Raji (cell line): ENCODE data around the gene IL26.

Source experiments
- POLR2A ChIP-seq: IDR thresholded peaks from 2 replicates; pipeline ENCODE4 v1.6.1; 2011; ENCODE audit warnings: low read depth, low read length, control low read depth; ENCODE audit not compliant: insufficient read depth

IL26 gene, protein sequence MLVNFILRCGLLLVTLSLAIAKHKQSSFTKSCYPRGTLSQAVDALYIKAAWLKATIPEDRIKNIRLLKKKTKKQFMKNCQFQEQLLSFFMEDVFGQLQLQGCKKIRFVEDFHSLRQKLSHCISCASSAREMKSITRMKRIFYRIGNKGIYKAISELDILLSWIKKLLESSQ

DNA sequence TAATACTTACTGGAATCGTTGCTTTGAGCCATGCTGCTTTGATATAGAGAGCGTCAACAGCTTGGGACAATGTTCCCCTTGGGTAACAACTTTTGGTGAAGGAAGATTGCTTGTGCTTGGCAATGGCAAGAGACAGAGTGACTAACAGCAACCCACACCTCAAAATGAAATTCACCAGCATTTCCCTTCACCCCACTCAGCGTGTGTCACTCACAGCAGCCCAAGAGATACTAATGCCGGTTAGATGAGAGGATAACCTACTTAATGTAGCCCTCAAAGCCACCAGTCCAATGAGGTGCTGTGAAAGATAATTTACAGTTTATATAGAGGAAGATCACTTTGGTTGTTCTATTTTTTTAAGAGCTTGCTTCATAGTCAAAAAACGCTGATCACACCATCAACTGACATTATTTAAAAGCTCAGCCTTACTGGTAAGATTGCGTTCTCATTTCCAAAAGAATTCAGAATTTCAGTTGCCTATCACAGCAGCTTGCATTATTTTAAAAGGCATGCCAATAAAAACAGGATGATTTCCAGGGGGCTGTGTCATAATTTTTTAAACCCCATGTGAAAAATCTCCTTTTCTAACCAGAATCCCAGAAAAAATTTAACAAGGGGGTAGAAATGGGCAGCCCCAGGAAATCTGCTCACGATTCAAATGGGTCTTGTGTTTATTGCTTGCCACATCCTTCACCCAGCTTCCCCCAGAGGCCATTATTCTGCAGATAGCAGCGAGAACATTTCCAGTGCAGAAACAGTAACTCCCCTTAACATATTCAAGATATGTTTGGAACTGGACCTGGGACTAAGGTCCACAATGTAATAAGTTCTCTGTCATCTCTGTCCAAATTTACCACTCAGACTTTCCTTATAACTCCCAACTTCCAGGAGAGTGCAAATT lies at the start of gene IL26:
IL26 (minus strand) TSS at position 235 of the 901 bp plus-strand sequence; CDS start at position 181, 54 bp downstream.
- TF ChIP-seq POLR2A, result no peak

DNA sequence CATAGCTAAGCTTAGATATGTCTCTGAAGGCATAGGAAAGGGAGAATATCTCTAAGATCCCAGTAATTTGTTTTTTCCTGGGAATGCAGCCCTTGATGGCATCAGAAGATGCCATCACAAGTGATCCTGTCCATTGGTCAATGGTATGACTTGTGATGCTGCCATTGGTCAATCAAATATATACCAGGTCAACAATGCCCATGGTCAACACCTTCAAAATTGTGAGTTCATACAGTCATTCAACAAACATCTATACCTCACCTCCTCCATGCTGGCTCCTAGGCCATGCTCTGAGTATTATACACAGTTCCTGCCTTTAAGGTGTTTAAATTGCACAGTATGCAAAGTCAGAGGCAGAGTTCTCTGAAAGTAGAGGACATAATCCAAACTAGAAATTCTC lies 47.1 kb upstream of the IL26 start:
- TF ChIP-seq POLR2A, result no peak

- TF ChIP-seq POLR2A, result no peak
These were observed 45.7 kb upstream of the IL26 start for GRCh38 chr12:68271346-68271745.

- no peak for TF ChIP-seq POLR2A
These were observed 44.7 kb upstream of the IL26 start for GRCh38 chr12:68270358-68270757.

GRCh38 chr12:68269779-68270178 lies 44.2 kb upstream of the IL26 start:
- no peak for TF ChIP-seq POLR2A

GRCh38 chr12:68268967-68269366 lies 43.4 kb upstream of the IL26 start:
- no peak for TF ChIP-seq POLR2A

DNA sequence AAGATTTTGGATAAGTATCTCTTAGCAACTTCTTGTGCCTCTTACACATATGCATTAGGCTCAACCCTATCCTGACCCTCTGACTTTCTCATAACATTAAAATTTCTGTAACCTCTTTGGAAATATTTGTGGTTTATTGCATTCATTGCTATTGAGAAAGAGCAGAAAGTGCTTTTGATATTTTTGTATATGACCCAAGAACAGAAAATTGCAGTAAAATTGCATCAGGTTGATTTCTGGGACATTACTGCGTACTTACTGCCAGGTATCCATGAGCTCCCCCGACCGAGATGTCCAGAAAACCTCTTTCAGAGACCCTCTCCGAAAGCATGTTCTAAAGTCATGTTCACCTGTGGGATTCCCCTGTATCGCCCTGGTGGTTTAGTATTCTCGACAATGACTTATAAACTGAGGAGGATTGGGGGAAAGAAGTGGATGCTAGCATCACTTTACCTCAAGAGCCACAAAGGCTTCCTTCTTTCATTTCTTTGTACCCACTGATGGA lies 42.3 kb upstream of the IL26 start:
- no peak for TF ChIP-seq POLR2A

DNA sequence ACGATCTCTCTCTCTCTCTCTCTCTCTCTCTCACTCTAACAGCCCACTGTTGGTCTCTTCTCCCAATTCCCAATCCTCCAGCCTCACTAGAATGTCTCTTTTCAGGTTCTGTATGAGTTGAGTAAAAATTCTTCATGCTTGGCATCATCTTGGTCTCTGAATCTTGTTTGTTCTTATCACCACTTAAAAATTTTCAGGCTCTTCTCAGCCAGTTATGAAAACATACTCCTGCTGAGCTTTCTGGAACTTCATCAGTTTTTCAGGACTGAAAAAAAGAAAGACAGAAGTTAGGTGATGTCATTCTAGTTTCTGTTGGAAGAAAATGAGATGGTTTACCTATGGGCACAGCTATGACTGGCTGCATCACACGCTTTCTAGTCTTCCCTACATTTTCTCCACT lies 39.2 kb upstream of the IL26 start:
- no peak for TF ChIP-seq POLR2A

- TF ChIP-seq POLR2A, result no peak
These were observed 38.7 kb upstream of the IL26 start for GRCh38 chr12:68264158-68264855.

DNA sequence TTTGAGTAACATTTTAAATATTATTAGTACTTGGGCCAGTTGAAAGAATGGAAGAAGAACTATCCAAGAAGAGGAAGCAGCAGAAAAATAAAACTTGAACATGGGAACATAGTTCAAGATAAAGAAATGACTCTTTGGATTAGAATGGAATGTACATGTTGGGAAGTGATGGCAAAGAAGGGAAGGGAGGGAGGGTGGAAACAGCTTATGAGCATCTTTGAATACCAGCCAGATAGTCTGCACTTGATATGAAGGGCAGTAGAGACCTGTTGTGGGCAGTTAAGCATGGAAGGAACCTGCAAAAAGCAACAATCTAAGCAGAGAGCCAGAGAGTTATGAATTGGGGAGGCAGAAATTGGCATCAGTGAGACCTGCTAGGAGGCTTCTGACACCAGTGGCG lies 37.8 kb upstream of the IL26 start:
- no peak for TF ChIP-seq POLR2A

GRCh38 chr12:68261896-68262295 lies 36.3 kb upstream of the IL26 start:
- no peak for TF ChIP-seq POLR2A

GRCh38 chr12:68260153-68260552 lies 34.5 kb upstream of the IL26 start:
- no peak for TF ChIP-seq POLR2A

DNA sequence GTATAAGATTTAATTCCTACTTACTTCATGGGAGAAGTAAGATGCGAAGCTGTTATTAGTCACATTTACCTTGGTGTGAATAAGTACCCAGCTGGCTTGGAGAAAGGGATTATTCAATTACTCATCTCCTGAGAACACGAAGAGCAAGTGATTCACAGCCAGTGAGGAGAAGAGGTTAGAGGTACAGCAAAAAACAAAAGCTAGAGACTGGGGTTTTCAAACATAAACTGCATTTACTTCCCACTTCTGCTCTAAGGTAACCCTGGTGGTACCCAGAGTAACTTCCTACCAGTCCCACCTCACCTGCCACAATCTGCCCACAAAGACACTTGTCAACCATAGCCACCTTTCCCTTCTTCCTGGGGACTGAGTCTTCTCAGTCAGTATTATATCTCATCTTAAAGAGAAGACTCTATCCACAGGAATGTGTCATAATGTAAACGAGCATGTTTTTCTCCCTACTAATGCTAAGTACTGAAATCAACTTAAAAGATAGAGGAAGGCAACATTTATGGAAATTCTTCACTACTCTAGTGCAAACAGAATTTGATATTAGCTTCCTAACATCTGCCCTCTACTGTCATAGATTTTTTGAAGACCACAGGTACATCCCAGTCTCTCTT lies 33.8 kb upstream of the IL26 start:
- no peak for TF ChIP-seq POLR2A

- no peak for TF ChIP-seq POLR2A
These were observed 27.9 kb upstream of the IL26 start, which contains the start of gene IL22 for GRCh38 chr12:68253504-68253903. IL22 (minus strand) TSS chr12:68253604; CDS start chr12:68253448, 156 bp downstream.

DNA sequence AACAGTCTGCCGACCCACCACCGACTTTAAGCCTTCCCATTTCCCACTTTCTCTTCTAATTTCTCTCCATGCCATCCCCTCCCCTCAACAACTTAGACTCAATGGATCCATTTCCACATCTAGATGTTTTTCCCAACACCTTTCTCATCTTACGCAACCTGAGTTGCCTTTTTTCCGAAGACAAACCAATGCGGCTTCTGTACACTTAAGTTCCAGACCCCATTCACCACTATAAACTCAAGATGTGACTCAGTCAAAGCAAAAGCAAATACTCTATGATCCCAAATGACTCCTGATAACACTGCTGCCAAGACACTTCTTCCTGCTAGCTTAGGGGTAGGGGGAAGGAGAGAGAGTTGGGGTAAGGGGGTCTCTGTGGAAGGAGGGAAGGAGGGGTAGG lies 26.5 kb upstream of the IL26 start:
- no peak for TF ChIP-seq POLR2A
